Measurements from ENCODE around the gene AGFG1.
A peak's percentile ranks its signal among the peaks of the same experiment; 100 is the strongest.
"Not testable (repeated sequence)": the region's sequence is repeated elsewhere in the genome, so short reads cannot be mapped to it uniquely, and the experiment has no call there.

Gene AGFG1

DNA sequence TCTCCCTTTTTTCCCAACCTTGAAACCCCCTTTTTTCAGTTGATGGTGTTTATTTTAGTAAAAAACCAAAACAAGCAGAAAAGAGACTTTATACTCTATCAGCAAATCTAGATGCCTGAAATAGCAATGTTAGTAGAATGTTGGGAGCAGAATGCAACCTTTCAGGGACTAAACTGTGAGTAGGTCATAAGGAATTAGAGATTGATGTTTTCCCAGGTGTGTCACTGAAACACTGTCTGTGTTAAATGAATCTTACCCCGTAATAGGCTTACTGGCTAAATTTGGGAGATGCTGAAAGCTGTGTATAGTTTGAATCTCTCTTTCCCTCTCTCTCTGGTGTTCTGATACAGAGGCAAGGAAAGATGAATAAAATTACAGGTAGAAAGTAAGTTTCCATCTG lies 43.8 kb downstream of the AGFG1 start:
- H3K27ac Mint-ChIP-seq: no peak overlapping the region
- intact Hi-C loops (cut with micrococcal nuclease): loop anchor here (5.0 kb wide), 1 partner anchor 43 kb away; the partner anchor contains the start of gene AGFG1
- no peak overlapping the region for H3K4me3 Mint-ChIP-seq
- peaks cover 5% of the 10 kb centered on the region for H3K36me3 Mint-ChIP-seq (ENCODE audit: low read depth)
- no peaks in the 10 kb centered on the region for H3K27me3 Mint-ChIP-seq
- H3K9me3 Mint-ChIP-seq: no peaks in the 10 kb centered on the region
- peaks cover 70% of the 10 kb centered on the region for H3K4me1 Mint-ChIP-seq (ENCODE audit: low read depth)

DNA sequence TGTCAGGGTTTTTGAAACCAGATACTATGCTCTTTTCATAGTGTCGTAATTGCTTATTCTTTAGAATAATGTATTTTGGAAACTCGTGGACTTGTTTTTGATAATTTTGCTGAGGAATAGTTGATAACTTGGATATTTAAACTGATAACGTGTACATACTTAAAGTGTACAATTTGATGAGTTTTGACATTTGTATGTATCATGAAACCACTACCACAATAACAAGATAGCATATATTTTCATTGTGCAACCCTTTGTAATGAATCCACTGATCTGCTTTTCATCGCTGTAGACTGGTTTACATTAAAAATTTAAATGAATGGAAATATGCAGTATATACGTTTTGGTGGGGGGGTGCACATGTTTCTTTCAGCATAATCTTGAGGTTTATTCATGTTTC lies 45.8 kb downstream of the AGFG1 start:
- intact Hi-C loops (cut with micrococcal nuclease): loop anchor here (5.0 kb wide), 1 partner anchor 45 kb away; the partner anchor contains the start of gene AGFG1
- H3K4me1 Mint-ChIP-seq (ENCODE audit: low read depth): peaks cover 63% of the 10 kb centered on the region

GRCh38 chr2:227518278-227518865 lies 46.4 kb downstream of the AGFG1 start:
- H3K4me3 Mint-ChIP-seq: not testable (repeated sequence)

More for the DNA sequence above, 45.8 kb downstream of the AGFG1 start:
- H3K27ac Mint-ChIP-seq: peak overlapping the region; percentile 56
- H3K27me3 Mint-ChIP-seq: no peaks in the 10 kb centered on the region
- no peak overlapping the region for H3K4me3 Mint-ChIP-seq
- H3K36me3 Mint-ChIP-seq (ENCODE audit: low read depth): peaks cover 12% of the 10 kb centered on the region
- H3K9me3 Mint-ChIP-seq: no peaks in the 10 kb centered on the region

DNA sequence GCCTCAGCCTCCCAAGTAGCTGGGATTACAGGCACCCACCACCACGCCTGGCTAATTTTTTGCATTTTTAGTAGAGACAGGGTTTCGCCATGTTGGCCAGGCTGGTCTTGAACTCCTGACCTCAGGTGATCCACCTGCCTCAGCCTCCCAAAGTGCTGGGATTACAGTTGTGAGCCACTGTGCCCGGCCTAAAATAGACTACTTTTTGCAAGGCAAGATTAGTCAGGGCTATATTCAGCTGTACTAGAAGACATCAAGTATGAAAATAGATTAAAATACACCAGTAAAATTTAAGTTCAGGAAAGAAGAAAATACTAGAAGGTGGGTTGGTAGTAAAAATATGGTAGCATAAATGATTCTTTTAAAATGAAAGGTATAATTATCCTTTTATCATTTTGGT lies 49.2 kb downstream of the AGFG1 start:
- H3K27ac Mint-ChIP-seq; H3K27me3 Mint-ChIP-seq; H3K4me3 Mint-ChIP-seq; H3K9me3 Mint-ChIP-seq; intact Hi-C loops (cut with micrococcal nuclease): not testable (repeated sequence)
- peaks cover 36% of the 10 kb centered on the region for H3K4me1 Mint-ChIP-seq (ENCODE audit: low read depth)
- H3K36me3 Mint-ChIP-seq (ENCODE audit: low read depth): peaks cover 22% of the 10 kb centered on the region

More at GRCh38 chr2:227518278-227518865, 46.4 kb downstream of the AGFG1 start:
- Mint-ChIP-seq H3K4me1 (ENCODE audit: low read depth) (peaks cover 59% of the 10 kb centered on the region), H3K36me3 (ENCODE audit: low read depth) (peaks cover 12% of the 10 kb centered on the region)
- H3K9me3 Mint-ChIP-seq, H3K27ac Mint-ChIP-seq, H3K27me3 Mint-ChIP-seq: not testable (repeated sequence)
- intact Hi-C loops (cut with micrococcal nuclease): loop anchor here (5.0 kb wide), 1 partner anchor 46 kb away; the partner anchor contains the start of gene AGFG1

- peaks cover 13% of the 10 kb centered on the region for H3K4me1 Mint-ChIP-seq (ENCODE audit: low read depth)
- intact Hi-C loops (cut with micrococcal nuclease): loop anchor here (5.0 kb wide), 1 partner anchor 42 kb away; no protein-coding TSS in a partner anchor
- no peak overlapping the region for H3K4me3 Mint-ChIP-seq
- no peaks in the 10 kb centered on the region for H3K27me3 Mint-ChIP-seq
- no peak overlapping the region for H3K27ac Mint-ChIP-seq
- H3K36me3 Mint-ChIP-seq (ENCODE audit: low read depth): peaks cover 47% of the 10 kb centered on the region
- H3K9me3 Mint-ChIP-seq: no peaks in the 10 kb centered on the region
Measured at GRCh38 chr2:227524665-227525064, 52.7 kb downstream of the AGFG1 start.

DNA sequence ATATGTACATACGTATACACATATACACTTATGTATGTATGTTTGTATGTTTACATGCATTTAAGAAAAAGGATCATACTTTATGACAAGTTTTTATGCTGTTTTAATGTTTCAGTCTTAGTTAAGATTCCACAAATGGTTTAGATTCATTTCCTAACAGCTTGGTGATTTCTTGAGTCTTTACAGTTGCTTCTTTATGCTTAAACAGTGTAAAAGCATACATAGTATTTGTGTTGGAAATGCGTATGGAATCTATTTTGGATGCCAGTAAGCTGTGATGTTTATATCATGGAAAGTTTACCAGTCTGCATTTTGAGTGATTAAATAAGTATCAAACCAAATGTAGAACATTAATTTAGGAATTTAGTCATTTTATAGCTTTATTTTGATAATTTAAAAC lies 55.4 kb downstream of the AGFG1 start:
- Mint-ChIP-seq H3K36me3 (ENCODE audit: low read depth) (peaks cover 54% of the 10 kb centered on the region), H3K27ac (no peak overlapping the region), H3K4me3 (no peak overlapping the region), H3K9me3 (no peaks in the 10 kb centered on the region), H3K27me3 (no peaks in the 10 kb centered on the region), H3K4me1 (ENCODE audit: low read depth) (no peaks in the 10 kb centered on the region)
- intact Hi-C loops (cut with micrococcal nuclease): loop anchor here (5.0 kb wide), 1 partner anchor 45 kb away; no protein-coding TSS in a partner anchor

GRCh38 chr2:227528803-227529202 lies 56.8 kb downstream of the AGFG1 start:
- no peak overlapping the region for H3K4me3 Mint-ChIP-seq
- intact Hi-C loops (cut with micrococcal nuclease): loop anchor here (5.0 kb wide), 1 partner anchor 47 kb away; no protein-coding TSS in a partner anchor
- H3K9me3 Mint-ChIP-seq: no peaks in the 10 kb centered on the region
- no peak overlapping the region for H3K27ac Mint-ChIP-seq
- H3K36me3 Mint-ChIP-seq (ENCODE audit: low read depth): peaks cover 65% of the 10 kb centered on the region
- no peaks in the 10 kb centered on the region for H3K4me1 Mint-ChIP-seq (ENCODE audit: low read depth)
- H3K27me3 Mint-ChIP-seq: no peaks in the 10 kb centered on the region

DNA sequence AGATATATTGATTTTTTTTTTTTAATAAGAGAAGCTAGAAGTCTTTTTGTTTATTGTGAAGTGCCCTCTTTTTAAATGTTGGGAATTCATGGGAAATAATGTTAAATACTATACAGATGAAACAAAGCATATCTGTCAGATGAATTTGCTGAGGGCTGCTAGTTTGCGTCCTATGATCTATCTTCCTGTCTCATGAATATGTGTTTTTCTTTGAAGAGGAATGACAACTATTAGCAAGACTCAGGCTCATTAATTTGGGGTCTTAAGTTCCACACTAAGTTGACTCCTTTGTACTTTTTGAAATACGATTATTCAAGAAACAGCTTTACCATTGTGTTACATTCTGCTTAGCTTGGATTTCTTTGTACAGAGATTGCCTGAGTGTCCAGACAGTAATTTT lies 57.9 kb downstream of the AGFG1 start:
- no peak overlapping the region for H3K4me3 Mint-ChIP-seq
- no peaks in the 10 kb centered on the region for H3K9me3 Mint-ChIP-seq
- no peak overlapping the region for H3K27ac Mint-ChIP-seq
- intact Hi-C loops (cut with micrococcal nuclease): loop anchor here (5.0 kb wide), 1 partner anchor 48 kb away; no protein-coding TSS in a partner anchor
- H3K27me3 Mint-ChIP-seq: no peaks in the 10 kb centered on the region
- no peaks in the 10 kb centered on the region for H3K4me1 Mint-ChIP-seq (ENCODE audit: low read depth)
- peaks cover 67% of the 10 kb centered on the region for H3K36me3 Mint-ChIP-seq (ENCODE audit: low read depth)

DNA sequence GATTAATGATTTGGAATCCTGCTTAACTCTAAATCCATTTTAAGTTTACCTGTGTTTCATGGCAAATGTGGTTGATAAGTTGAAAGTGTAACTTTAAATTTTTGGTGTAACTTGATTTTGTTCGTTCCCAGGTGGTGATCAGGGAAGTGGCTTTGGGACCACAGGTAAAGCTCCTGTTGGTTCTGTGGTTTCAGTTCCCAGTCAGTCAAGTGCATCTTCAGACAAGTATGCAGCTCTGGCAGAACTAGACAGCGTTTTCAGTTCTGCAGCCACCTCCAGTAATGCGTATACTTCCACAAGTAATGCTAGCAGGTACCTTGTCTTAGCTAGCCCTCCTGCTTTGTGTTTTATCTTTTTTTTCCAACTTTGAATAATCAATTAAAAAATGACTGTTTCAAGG lies 62.8 kb downstream of the AGFG1 start:
- no peaks in the 10 kb centered on the region for H3K4me1 Mint-ChIP-seq (ENCODE audit: low read depth)
- intact Hi-C loops (cut with micrococcal nuclease): no loop called here
- H3K27ac Mint-ChIP-seq: no peak overlapping the region
- no peaks in the 10 kb centered on the region for H3K27me3 Mint-ChIP-seq
- H3K4me3 Mint-ChIP-seq: no peak overlapping the region
- H3K9me3 Mint-ChIP-seq: no peaks in the 10 kb centered on the region
- peaks cover 64% of the 10 kb centered on the region for H3K36me3 Mint-ChIP-seq (ENCODE audit: low read depth)

DNA sequence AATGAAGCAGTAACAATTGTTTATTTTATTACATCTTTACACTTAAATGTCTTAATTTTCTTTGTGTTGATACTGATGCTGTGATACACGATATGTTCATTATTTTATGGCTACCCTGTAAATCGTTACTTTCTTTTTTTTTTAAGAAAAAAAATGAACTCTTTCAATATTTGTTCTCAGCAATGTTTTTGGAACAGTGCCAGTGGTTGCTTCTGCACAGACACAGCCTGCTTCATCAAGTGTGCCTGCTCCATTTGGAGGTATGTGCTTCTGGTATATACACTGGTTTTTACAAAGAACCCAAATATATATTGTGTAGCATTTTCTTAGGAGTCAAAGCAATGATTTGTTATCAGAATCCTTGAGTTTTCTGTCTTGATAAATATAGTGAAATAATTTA lies 64.5 kb downstream of the AGFG1 start:
- Mint-ChIP-seq H3K4me1 (ENCODE audit: low read depth) (no peaks in the 10 kb centered on the region), H3K36me3 (ENCODE audit: low read depth) (peaks cover 76% of the 10 kb centered on the region), H3K9me3 (peaks cover 9% of the 10 kb centered on the region), H3K27ac (no peak overlapping the region), H3K27me3 (no peaks in the 10 kb centered on the region), H3K4me3 (no peak overlapping the region)
- intact Hi-C loops (cut with micrococcal nuclease): no loop called here

GRCh38 chr2:227539465-227539956 lies 67.6 kb downstream of the AGFG1 start:
- intact Hi-C loops (cut with micrococcal nuclease): no loop called here
- no peaks in the 10 kb centered on the region for H3K4me1 Mint-ChIP-seq (ENCODE audit: low read depth)
- H3K36me3 Mint-ChIP-seq (ENCODE audit: low read depth): peaks cover 81% of the 10 kb centered on the region

DNA sequence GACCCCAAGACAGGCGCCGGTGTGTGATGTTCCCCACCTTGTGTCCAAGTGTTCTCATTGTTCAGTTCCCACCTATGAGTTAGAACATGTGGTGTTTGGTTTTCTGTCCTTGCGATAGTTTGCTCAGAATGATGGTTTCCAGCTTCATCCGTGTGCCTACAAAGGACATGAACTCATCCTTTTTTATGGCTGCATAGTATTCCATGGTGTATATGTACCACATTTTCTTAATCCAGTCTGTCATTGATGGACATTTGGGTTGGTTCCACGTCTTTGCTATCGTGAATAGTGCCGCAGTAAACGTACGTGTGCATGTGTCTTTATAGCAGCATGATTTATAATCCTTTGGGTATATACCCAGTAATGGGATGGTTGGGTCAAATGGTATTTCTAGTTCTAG lies 68.4 kb downstream of the AGFG1 start:
- H3K4me1 Mint-ChIP-seq (ENCODE audit: low read depth); H3K27me3 Mint-ChIP-seq; H3K9me3 Mint-ChIP-seq; H3K27ac Mint-ChIP-seq; intact Hi-C loops (cut with micrococcal nuclease); H3K4me3 Mint-ChIP-seq: not testable (repeated sequence)
- peaks cover 83% of the 10 kb centered on the region for H3K36me3 Mint-ChIP-seq (ENCODE audit: low read depth)

More at GRCh38 chr2:227539465-227539956, 67.6 kb downstream of the AGFG1 start:
- Mint-ChIP-seq H3K27me3 (no peaks in the 10 kb centered on the region), H3K27ac (no peak overlapping the region), H3K9me3 (peaks cover 9% of the 10 kb centered on the region), H3K4me3 (no peak overlapping the region)

GRCh38 chr2:227545990-227546389 lies 74.0 kb downstream of the AGFG1 start:
- no peak overlapping the region for H3K27ac Mint-ChIP-seq
- no peak overlapping the region for H3K4me3 Mint-ChIP-seq
- H3K36me3 Mint-ChIP-seq (ENCODE audit: low read depth): peaks cover 80% of the 10 kb centered on the region
- no peaks in the 10 kb centered on the region for H3K27me3 Mint-ChIP-seq
- peaks cover 5% of the 10 kb centered on the region for H3K9me3 Mint-ChIP-seq
- no peaks in the 10 kb centered on the region for H3K4me1 Mint-ChIP-seq (ENCODE audit: low read depth)
- intact Hi-C loops (cut with micrococcal nuclease): no loop called here

DNA sequence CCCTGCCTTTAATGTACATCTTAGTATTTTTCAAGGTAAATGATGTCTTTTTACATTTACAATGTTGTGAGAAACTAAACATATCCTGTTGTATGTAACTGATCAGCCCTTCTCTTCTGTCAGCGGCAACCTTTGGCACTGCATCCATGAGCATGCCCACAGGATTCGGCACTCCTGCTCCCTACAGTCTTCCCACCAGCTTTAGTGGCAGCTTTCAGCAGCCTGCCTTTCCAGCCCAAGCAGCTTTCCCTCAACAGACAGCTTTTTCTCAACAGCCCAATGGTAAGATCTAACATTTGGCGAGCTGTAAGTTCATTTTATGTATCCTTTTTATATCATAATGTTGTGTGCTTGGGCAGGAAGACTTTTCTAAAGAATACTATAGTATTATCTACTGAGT lies 79.9 kb downstream of the AGFG1 start:
- Mint-ChIP-seq H3K9me3 (no peaks in the 10 kb centered on the region), H3K4me1 (ENCODE audit: low read depth) (no peaks in the 10 kb centered on the region), H3K27me3 (no peaks in the 10 kb centered on the region), H3K27ac (no peak overlapping the region), H3K4me3 (no peak overlapping the region), H3K36me3 (ENCODE audit: low read depth) (peaks cover 65% of the 10 kb centered on the region)
- intact Hi-C loops (cut with micrococcal nuclease): no loop called here

DNA sequence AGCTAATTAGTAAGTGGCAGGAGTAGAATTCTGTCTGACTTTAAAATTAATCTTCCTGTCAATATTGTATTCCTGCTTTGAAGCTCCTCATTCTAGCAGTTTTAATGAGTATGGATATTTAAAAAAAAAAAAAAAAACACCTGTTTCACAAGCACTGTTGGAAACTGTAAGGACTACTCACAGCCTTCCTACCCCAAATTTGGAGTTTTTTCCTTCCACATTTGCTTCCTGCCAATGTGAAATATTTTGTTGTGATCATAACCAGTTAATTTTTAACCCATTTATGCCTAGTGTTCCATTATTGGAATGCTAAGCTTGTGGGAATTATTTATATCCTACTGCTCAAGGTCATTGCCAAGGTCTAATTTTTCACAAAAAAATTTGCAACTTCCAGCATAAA lies 90.6 kb downstream of the AGFG1 start:
- Mint-ChIP-seq H3K4me1 (ENCODE audit: low read depth) (no peaks in the 10 kb centered on the region), H3K9me3 (no peaks in the 10 kb centered on the region), H3K27ac (no peak overlapping the region), H3K36me3 (ENCODE audit: low read depth) (peaks cover 34% of the 10 kb centered on the region), H3K4me3 (no peak overlapping the region), H3K27me3 (no peaks in the 10 kb centered on the region)
- intact Hi-C loops (cut with micrococcal nuclease): no loop called here

All from dendritic cell treated with granulocyte-macrophage colony-stimulating factor and Interleukin-4, amounts not matched to agents 40 ng/mL and 50 ng/mL, for 4 days (primary cell).